Activated T-helper 9 cell treated with anti-CD3 and anti-CD28 coated beads, Interleukin-2, amount 50 U/mL, for 16 hours (primary cell): ENCODE results near the gene REG1A.

Experiments
- DNase-seq: peaks from one replicate; pipeline ENCODE4 v3.0.0-alpha.2; 2020; ENCODE audit warnings: low read depth

REG1A gene

GRCh38 chr2:79125721-79125985, 5.4 kb downstream of the REG1A start:
- no peak for DNase-seq

- no peak for DNase-seq
Observed at GRCh38 chr2:79128406-79128805, 8.1 kb downstream of the REG1A start.

DNA sequence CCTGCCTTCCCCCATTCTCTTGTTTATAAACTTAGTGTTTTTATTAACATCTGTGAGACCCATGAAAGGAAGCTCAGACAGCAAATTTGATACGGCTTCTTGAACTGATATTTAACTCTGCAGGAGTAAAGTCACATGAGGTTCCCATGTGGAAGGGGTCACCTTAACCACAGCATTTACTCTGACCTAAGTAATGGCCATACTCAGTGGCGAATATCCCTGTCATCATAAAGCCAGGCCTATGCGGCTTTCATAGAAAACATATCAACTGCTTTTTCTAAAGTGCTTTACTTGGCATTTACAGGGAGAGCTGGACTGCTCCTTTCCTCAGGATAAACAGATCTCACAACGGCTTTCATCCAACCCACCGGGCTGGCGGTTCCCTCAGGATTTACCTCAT, 9.0 kb downstream of the REG1A start:
- no peak for DNase-seq

DNA sequence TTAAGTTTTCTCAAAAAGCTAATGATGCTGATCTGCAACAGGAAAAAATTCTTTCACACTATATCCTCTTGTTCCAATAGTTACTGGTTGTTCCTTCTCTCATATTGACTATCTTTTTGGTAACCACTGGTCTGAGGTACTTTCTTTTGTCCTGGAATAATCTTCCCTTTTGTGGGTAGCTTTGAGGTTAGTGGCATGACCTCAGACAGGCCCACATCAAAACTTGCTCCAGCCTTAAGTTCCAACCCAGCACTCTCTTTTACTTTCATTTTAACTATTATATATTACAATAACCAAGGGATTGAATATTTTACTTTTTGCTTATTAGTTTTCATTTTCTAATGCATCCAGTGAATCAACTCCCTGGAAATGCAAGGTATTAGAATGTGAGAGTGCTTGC, 9.5 kb downstream of the REG1A start:
- no peak for DNase-seq

DNA sequence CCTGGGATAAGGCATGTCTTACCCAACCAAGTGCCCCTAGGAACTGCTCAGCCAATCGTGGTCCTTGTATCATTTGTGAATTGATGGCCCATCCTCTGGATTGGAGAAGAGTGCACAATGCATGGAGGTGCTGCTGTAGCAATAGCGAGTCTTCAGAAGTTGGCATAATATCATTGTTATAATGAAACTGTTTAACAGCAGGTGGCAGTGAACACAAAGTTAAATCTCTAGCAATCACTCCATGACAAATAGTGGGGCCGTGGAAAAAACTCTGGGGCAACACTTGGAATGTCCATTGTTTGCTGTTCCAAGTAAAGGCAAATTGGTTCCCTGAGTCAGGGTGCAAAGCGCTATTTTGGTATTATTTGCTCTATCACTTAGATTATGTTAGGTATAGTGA, 11.4 kb downstream of the REG1A start:
- no peak for DNase-seq

GRCh38 chr2:79138385-79138784, 18.1 kb downstream of the REG1A start:
- no peak for DNase-seq

GRCh38 chr2:79139423-79139822, 19.1 kb downstream of the REG1A start:
- DNase-seq, result no peak

- no peak for DNase-seq
Observed at GRCh38 chr2:79155826-79156476, 35.7 kb downstream of the REG1A start.

- no peak for DNase-seq
Observed at GRCh38 chr2:79159030-79159429, 38.7 kb downstream of the REG1A start.

DNA sequence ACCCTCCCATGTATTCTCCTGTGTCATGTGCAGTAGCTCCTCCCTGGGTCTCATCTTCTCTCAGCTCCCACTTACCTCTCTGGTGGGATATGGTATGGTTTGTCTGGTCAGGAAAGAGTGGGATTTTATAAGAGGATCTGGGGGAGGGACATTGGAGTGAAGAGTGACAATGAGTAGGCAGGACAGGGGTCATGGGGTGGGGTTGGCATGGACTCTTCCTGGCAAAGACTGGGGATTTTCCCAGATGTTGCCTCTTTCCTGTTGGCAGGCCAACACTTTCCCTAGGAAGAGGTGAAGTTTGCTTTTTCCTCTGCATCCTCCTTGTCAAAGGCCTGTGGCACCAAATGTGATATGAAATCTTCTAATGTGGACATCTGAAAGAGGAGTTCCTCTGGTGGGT, 39.4 kb downstream of the REG1A start, which contains the start of gene REG3A:
Gene REG3A, minus strand, starts transcription at position 101 of the 400 bp plus-strand sequence. CDS start 348 bp downstream, outside the sequence.
- no peak for DNase-seq

GRCh38 chr2:79162132-79162531, 41.8 kb downstream of the REG1A start:
- no peak for DNase-seq

DNA sequence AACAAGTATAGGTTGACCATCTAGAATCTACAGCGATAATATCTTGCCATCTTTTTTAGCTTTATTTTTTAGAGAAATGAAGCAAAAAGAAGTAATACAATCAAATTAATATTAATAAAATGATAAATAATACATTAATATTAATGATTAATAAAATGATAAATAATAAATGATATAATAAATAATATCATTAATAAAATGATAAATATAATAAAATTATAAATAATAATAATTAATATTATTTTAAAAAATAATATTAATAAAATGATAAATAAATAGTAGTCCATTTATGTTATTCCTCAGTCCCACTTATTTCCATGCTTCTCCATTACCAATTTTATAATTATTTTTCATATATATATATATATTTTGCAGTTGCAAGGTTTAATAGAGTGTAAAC, 42.5 kb downstream of the REG1A start:
- DNase-seq, result no peak

DNA sequence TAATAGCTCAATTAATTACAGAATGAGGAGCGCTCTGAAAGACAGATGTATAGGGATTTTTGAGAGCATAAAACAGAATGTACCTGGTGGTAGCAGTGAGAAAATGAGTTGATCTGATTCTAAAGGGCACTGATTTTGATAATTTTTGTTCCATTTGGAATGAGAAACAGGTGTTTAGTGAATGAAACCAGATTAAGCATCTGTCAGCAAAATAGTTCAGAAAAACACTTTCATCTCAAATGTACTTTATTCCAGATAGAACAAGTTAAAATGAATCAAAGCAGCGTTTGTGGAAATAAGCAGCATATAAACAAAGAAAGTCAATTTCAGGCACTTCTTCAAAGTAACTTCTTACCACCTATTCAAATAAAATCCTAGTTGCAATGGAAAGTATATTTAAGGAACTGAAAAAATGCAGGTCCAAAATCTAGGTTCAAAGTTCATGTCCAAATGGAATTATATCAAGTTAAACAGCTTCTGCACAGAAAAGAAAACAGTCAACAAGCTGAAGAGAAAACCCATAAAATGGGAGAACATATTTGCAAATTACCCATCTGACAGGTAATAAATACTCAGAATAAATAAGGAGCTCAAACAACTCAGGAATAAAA, 51.2 kb downstream of the REG1A start:
- DNase-seq, result no peak
